ENCODE measurements around the gene MPO. TPM values are rescaled to one million over a fixed set of nuclear protein-coding genes. Genes with fewer than 3 reads are reported as not detected.

Gene MPO
- polyA plus RNA-seq, 3 donors, result 4.2 to 7.5 (median 6.0) TPM

- peaks cover 0 to 2% of the 10 kb centered on the region in 2 donors for H3K36me3 Mint-ChIP-seq
- peaks cover 0 to 4% (median 0%) of the 10 kb centered on the region in 7 donors for H3K9me3 Mint-ChIP-seq
- DNase-seq, result no peak
- WGBS (ENCODE audit: insufficient coverage), result 20% methylated on average over 4 of the region's 4 CpGs
- Histone ChIP-seq H3K9me3 (replicated peaks in 1 of 2; ENCODE audit: control insufficient read depth in 1 of 2, insufficient read depth in 1 of 2, low read length in 2 of 2) (no peaks in the 10 kb centered on the region), H3K4me2 (replicated peaks; ENCODE audit: extremely low read depth, low read length, poor library complexity, severe bottlenecking) (no peak overlapping the region), H3K4me3 (replicated peaks in 1 of 3; ENCODE audit: low read depth in 2 of 3, low read length in 3 of 3) (no peak overlapping the region), H4K20me1 (ENCODE audit: insufficient read depth, low read length) (no peaks in the 10 kb centered on the region), H3K79me2 (ENCODE audit: insufficient read depth, low read length) (no peaks in the 10 kb centered on the region), H3K27me3 (ENCODE audit: control insufficient read depth in 2 of 2, insufficient read depth in 2 of 2, low read length in 2 of 2) (peaks cover 15 to 48% of the 10 kb centered on the region in 2 donors), H3K9ac (ENCODE audit: insufficient read depth, low read length, poor library complexity, severe bottlenecking) (no peak overlapping the region), H3K4me1 (ENCODE audit: control insufficient read depth in 1 of 2, insufficient read depth in 2 of 2, low read length in 2 of 2) (peaks cover 4 to 6% of the 10 kb centered on the region in 2 donors), H3K36me3 (replicated peaks in 1 of 2; ENCODE audit: control insufficient read depth in 1 of 2, insufficient read depth in 2 of 2, low read length in 2 of 2) (no peaks in the 10 kb centered on the region), H2AFZ (ENCODE audit: insufficient read depth, low read depth, low read length, poor library complexity, severe bottlenecking) (no peak overlapping the region), H3K27ac (ENCODE audit: low read depth in 1 of 2, low read length in 2 of 2) (no peak overlapping the region)
- H3K27me3 Mint-ChIP-seq (ENCODE audit: low read depth in 3 of 3), result peaks cover 43 to 76% (median 67%) of the 10 kb centered on the region in 3 donors
- TF ChIP-seq CTCF (IDR thresholded peaks at IDR 0.05), result no peak
- intact Hi-C loops (cut with micrococcal nuclease), result no loop called here
- peaks cover 13% of the 10 kb centered on the region for H3K4me1 Mint-ChIP-seq
- H3K4me3 Mint-ChIP-seq, result no peak overlapping the region
- no peak overlapping the region for H3K27ac Mint-ChIP-seq
These were observed 38.5 kb downstream of the MPO start for GRCh38 chr17:58242171-58242784.

GRCh38 chr17:58239987-58240386 lies 40.7 kb downstream of the MPO start:
- Histone ChIP-seq H3K9ac (ENCODE audit: insufficient read depth, low read length, poor library complexity, severe bottlenecking) (no peak overlapping the region), H3K27ac (ENCODE audit: low read depth in 1 of 2, low read length in 2 of 2) (no peak overlapping the region), H3K79me2 (ENCODE audit: insufficient read depth, low read length) (no peaks in the 10 kb centered on the region), H2AFZ (ENCODE audit: insufficient read depth, low read depth, low read length, poor library complexity, severe bottlenecking) (no peak overlapping the region), H3K4me1 (ENCODE audit: control insufficient read depth in 1 of 2, insufficient read depth in 2 of 2, low read length in 2 of 2) (peaks cover 4 to 6% of the 10 kb centered on the region in 2 donors), H3K27me3 (ENCODE audit: control insufficient read depth in 2 of 2, insufficient read depth in 2 of 2, low read length in 2 of 2) (peaks cover 22 to 62% of the 10 kb centered on the region in 2 donors), H3K9me3 (replicated peaks in 1 of 2; ENCODE audit: control insufficient read depth in 1 of 2, insufficient read depth in 1 of 2, low read length in 2 of 2) (no peaks in the 10 kb centered on the region), H3K4me3 (replicated peaks in 1 of 3; ENCODE audit: low read depth in 2 of 3, low read length in 3 of 3) (no peak overlapping the region), H3K4me2 (replicated peaks; ENCODE audit: extremely low read depth, low read length, poor library complexity, severe bottlenecking) (no peak overlapping the region), H3K36me3 (replicated peaks in 1 of 2; ENCODE audit: control insufficient read depth in 1 of 2, insufficient read depth in 2 of 2, low read length in 2 of 2) (no peaks in the 10 kb centered on the region), H4K20me1 (ENCODE audit: insufficient read depth, low read length) (no peaks in the 10 kb centered on the region)
- Mint-ChIP-seq H3K4me3 (peak overlapping the region in 1 of 2 donors; percentile 10), H3K9me3 (peaks cover 0 to 4% (median 0%) of the 10 kb centered on the region in 7 donors), H3K4me1 (peaks cover 14% of the 10 kb centered on the region), H3K36me3 (peaks cover 0 to 2% of the 10 kb centered on the region in 2 donors), H3K27ac (no peak overlapping the region), H3K27me3 (ENCODE audit: low read depth in 3 of 3) (peaks cover 46 to 79% (median 72%) of the 10 kb centered on the region in 3 donors)
- 47% methylated on average over 1 of the region's 1 CpG for WGBS (ENCODE audit: insufficient coverage)
- no peak for DNase-seq
- intact Hi-C loops (cut with micrococcal nuclease), result no loop called here
- no peak for TF ChIP-seq CTCF (IDR thresholded peaks at IDR 0.05)

All from CD14-positive monocyte (primary cell).